Loucy (cell line): ENCODE results near the gene CD80.

Source experiments
- H2AFZ ChIP-seq: fragments of 200-600 bp; sonication (generic); 2 replicates; pipeline ENCODE4 v1.6.0; 2016; ENCODE audit warnings: antibody characterized with exemption, mild to moderate bottlenecking, low read length, moderate library complexity
- H3F3A ChIP-seq: fragments of 200-600 bp; 2 replicates; pipeline ENCODE4 v1.6.0; 2016; ENCODE audit warnings: antibody characterized with exemption, low read depth, mild to moderate bottlenecking
- H3K27me3 ChIP-seq: fragments of 200-600 bp; sonication (generic); 2 replicates; pipeline ENCODE4 v1.6.1; 2014; ENCODE audit warnings: low read length, mild to moderate bottlenecking; ENCODE audit not compliant: insufficient read depth, poor library complexity, severe bottlenecking
- H3K36me3 ChIP-seq: fragments of 200-600 bp; sonication (generic); 2 replicates; pipeline ENCODE4 v1.6.1; 2016; ENCODE audit warnings: low read length; ENCODE audit not compliant: insufficient read depth
- H3K4me1 ChIP-seq: fragments of 200-600 bp; sonication (generic); 2 replicates; pipeline ENCODE4 v1.5.1; 2014; ENCODE audit warnings: low read length, mild to moderate bottlenecking; ENCODE audit not compliant: insufficient read depth, poor library complexity, severe bottlenecking
- H3K4me2 ChIP-seq: fragments of 200-600 bp; sonication (generic); 2 replicates; pipeline ENCODE4 v1.6.0; 2014; ENCODE audit warnings: antibody characterized with exemption, low read length, low read depth, mild to moderate bottlenecking; ENCODE audit not compliant: poor library complexity, severe bottlenecking
- H3K4me3 ChIP-seq: fragments of 200-600 bp; sonication (generic); 2 replicates; pipeline ENCODE4 v1.5.1; 2014; ENCODE audit warnings: low read length, mild to moderate bottlenecking, mixed read lengths; ENCODE audit not compliant: poor library complexity, severe bottlenecking
- H3K79me2 ChIP-seq: fragments of 200-600 bp; sonication (generic); 2 replicates; pipeline ENCODE4 v1.6.1; 2014; ENCODE audit warnings: low read length; ENCODE audit not compliant: insufficient read depth
- H3K9ac ChIP-seq: fragments of 200-600 bp; sonication (generic); 2 replicates; pipeline ENCODE4 v1.6.0; 2014; ENCODE audit warnings: mild to moderate bottlenecking, low read depth, low read length, moderate library complexity; ENCODE audit not compliant: poor library complexity, severe bottlenecking
- H3K9me2 ChIP-seq: fragments of 200-600 bp; sonication (generic); replicated peaks from 2 replicates; pipeline ENCODE4 v1.6.1; 2016; ENCODE audit warnings: low read depth, low read length, mixed read lengths
- H3K9me3 ChIP-seq: fragments of 200-600 bp; sonication (generic); 2 replicates; pipeline ENCODE4 v1.6.1; 2014; ENCODE audit warnings: mild to moderate bottlenecking, antibody characterized with exemption, low read length, low read depth; ENCODE audit not compliant: insufficient read depth
- H4K20me1 ChIP-seq: fragments of 200-600 bp; sonication (generic); 2 replicates; pipeline ENCODE4 v1.6.0; 2014; ENCODE audit warnings: antibody characterized with exemption, low read length, mild to moderate bottlenecking; ENCODE audit not compliant: insufficient read depth, poor library complexity, severe bottlenecking
- CTCF ChIP-seq: fragments of 200-600 bp; sonication (generic); conservative IDR thresholded peaks from 2 replicates; pipeline ENCODE4 v1.5.1; 2014; ENCODE audit warnings: mild to moderate bottlenecking, antibody characterized with exemption, low read length
- EZH2phosphoT487 ChIP-seq: fragments of 200-600 bp; IDR thresholded peaks from 2 replicates; pipeline ENCODE4 v1.6.1; 2018; ENCODE audit warnings: antibody characterized with exemption, mild to moderate bottlenecking, moderate library complexity, borderline replicate concordance

CD80 gene

GRCh38 chr3:119557877-119558269 lies 1.5 kb downstream of the CD80 start:
- no peaks in the 10 kb centered on the region for H3K9me3 ChIP-seq
- no peak overlapping the region for H3K4me2 ChIP-seq
- no peaks in the 10 kb centered on the region for H3K4me1 ChIP-seq
- H3K27me3 ChIP-seq: no peaks in the 10 kb centered on the region
- H3F3A ChIP-seq: no peaks in the 10 kb centered on the region
- no peak overlapping the region for H2AFZ ChIP-seq
- H4K20me1 ChIP-seq: no peaks in the 10 kb centered on the region
- TF ChIP-seq CTCF: no peak
- TF ChIP-seq EZH2phosphoT487: no peak
- H3K79me2 ChIP-seq: no peaks in the 10 kb centered on the region
- no peaks in the 10 kb centered on the region for H3K9me2 ChIP-seq
- H3K4me3 ChIP-seq: no peak overlapping the region
- H3K9ac ChIP-seq: no peak overlapping the region
- H3K36me3 ChIP-seq: no peaks in the 10 kb centered on the region

- Histone ChIP-seq H3K4me2 (no peak overlapping the region), H3K4me1 (no peaks in the 10 kb centered on the region), H3K36me3 (no peaks in the 10 kb centered on the region), H2AFZ (no peak overlapping the region), H3K27me3 (no peaks in the 10 kb centered on the region), H3K9me2 (no peaks in the 10 kb centered on the region), H4K20me1 (no peaks in the 10 kb centered on the region), H3K4me3 (no peak overlapping the region), H3K9me3 (no peaks in the 10 kb centered on the region), H3K79me2 (no peaks in the 10 kb centered on the region), H3K9ac (no peak overlapping the region), H3F3A (no peaks in the 10 kb centered on the region)
- TF ChIP-seq CTCF (no peak), EZH2phosphoT487 (no peak)
Measured at GRCh38 chr3:119557192-119557876, 2.1 kb downstream of the CD80 start.

GRCh38 chr3:119555929-119556328 lies 3.5 kb downstream of the CD80 start:
- H3K4me3 ChIP-seq: no peak overlapping the region
- H3K9ac ChIP-seq: no peak overlapping the region
- TF ChIP-seq CTCF: no peak
- no peak for TF ChIP-seq EZH2phosphoT487
- H3K4me1 ChIP-seq: no peaks in the 10 kb centered on the region
- H3K36me3 ChIP-seq: no peaks in the 10 kb centered on the region
- H3K27me3 ChIP-seq: no peaks in the 10 kb centered on the region
- H3K9me2 ChIP-seq: no peaks in the 10 kb centered on the region
- H2AFZ ChIP-seq: no peak overlapping the region
- H3K9me3 ChIP-seq: no peaks in the 10 kb centered on the region
- H3K79me2 ChIP-seq: no peaks in the 10 kb centered on the region
- no peaks in the 10 kb centered on the region for H4K20me1 ChIP-seq
- H3F3A ChIP-seq: no peaks in the 10 kb centered on the region
- no peak overlapping the region for H3K4me2 ChIP-seq
